Amniotic stem cell (primary cell): Measurements from ENCODE around the gene B4GALT6.

Experiments used
- DNase-seq: peaks from one replicate; lab custom pipeline; 2025; lab: John Stamatoyannopoulos, UW

B4GALT6 gene

DNA sequence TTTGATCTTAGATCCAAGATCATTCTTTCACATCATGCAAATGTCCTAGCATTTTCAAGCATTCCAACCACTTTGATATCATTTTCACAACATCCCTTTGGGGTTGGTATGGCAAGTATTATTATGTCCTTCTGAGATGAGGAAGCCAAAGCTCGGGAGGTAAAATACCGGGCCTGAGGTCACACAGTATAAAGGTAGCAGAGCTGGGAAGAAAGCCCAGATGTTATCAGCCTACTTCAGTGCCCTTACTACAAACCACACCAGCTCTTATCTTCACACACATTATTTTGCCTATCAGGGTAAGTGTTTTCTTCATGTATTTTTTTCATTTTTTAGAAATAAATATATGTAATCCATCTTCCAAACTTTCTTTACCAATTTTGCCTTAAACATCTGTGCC lies 4.2 kb upstream of the B4GALT6 start:
- DNase-seq: no peak

DNA sequence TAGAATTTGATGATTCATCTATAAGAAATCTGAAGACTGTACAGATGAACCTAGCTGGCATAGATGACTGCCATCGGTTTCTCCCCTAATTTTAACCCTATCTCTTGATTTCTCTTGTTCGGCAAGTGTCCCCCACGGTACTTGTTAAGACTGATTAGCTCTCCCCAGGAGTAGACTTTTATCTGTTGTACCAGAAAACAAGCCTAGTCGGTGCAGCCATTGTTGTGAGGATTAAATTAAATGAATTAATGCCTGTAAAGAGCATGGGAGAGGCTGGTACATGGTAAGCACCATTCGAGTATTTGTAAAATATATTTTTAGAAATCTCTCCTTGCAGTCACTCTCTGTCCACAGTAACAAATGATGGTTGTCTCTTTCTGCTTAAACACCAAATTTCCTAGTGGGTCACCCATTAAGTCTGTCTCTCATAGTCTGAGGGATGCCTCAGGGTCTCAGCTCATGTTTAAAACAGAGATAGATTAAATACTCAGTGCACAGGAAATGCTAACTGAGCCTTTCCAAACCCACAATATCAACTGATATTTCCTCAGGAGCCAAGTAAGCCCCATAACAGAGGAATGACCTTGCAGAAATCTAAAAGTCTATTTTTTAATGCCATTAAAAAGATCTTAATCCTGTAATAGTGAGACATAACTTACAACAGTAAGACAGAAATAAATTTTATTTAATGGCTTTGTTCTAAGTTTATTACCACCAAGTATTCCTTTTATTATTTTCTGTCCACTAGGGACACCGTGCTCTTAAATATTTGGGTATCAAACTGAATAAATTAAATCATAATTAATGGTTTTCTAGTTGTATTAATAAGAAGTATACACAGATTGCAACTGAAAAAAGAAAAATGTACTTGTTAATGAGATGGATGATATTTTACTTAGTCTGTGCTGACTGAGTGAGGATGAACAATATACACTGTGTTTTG lies 2.9 kb upstream of the B4GALT6 start:
- no peak for DNase-seq

DNA sequence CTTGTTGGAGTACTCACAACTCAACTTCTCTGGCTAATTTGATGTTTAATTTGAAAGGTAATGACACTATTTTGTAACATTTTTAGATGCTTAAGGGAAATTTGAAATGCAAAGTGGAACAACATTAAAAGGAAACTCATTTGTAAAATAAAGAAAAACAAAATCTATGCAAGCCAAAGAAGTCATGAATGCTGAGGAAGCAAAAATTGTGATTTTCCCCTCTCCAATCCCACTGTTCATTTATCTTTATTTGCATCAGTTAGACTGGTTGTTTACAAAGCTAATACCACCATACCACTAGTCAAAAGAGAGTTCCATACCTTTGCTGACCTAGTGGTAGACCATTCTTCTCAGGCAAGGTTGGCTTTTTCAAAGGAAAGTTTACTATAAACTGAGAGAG lies 2.2 kb upstream of the B4GALT6 start:
- no peak for DNase-seq

DNA sequence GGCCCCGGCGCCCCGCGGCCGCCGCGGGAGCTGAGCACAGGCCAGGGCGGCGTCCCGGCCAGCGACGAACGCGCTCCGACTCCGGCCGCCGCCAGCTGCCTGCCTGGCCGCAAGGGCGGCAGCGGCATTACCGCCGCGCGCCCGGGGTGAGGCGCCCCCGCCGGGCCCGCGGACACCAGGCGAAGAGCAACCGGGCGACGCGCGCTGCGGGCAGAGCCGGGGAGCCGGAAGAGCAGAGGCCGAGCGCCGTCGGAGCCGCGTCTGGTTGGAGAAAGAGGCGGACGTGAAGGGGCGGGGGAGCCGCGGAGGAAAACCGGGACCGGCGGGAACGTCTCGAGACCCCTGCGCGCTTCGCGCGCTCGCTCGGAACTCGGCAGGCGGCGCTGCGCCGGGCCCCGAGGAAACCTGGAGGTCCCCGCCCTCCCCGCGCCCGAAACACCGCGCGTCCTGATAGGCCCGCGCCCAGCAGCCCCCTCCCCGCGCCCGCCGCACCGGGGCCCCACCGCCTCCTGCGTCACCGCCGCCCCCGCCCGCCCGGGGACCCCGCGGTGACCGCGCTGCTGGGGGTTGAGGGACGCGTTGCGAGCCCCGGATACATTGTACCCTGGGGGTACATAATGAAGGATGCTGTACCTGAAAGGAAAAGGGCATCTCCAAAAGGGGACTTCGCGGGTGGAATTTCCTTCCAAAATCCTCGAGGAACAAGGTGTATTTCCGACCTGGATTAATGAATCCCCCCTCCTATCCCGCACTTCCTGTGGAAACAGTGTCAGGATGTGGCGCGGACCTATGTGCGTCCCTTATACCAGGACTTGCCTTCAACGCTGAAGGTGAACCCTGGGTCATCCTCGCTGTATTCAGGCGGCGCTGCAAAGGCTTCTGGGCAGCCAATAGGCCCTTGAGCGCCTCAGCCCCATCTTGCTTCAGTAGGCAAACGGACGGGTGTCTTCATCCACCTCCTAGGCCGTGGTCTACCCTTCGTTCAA lies 1.0 kb upstream of the B4GALT6 start:
- DNase-seq: no peak

DNA sequence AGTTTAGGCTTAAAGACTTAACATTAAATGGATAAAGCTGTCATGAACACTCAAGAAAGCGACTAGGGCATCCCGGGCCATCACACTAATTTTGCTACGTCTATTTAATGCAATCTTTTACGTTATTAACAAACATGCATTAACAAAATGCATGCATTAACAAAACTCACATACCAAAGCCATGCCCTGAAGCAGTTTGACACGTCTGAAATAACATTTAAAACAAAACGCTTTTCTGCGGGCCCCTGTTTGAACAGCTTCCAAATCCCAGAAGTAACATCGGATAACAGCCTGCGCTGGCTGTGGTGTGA lies 458 bp downstream of the B4GALT6 start:
- DNase-seq: no peak

DNA sequence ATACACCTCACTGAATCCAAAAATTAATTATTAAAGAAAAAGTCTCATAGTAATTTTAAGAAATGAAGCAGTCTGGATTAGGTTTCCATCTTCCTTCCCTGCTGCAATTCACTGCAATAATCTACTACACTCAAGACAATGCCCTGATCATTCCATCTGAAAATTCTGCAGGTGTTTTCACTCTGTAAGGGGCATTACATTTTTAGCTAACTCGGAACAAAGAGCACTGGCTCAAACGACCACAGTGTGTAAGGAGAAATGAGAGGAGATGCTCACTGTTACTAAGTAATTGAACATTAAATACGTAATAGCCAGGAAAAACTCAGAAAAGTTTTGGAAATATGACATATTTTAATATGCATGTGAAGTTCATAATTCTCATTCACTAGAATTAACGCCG lies 1.3 kb downstream of the B4GALT6 start:
- DNase-seq: no peak

DNA sequence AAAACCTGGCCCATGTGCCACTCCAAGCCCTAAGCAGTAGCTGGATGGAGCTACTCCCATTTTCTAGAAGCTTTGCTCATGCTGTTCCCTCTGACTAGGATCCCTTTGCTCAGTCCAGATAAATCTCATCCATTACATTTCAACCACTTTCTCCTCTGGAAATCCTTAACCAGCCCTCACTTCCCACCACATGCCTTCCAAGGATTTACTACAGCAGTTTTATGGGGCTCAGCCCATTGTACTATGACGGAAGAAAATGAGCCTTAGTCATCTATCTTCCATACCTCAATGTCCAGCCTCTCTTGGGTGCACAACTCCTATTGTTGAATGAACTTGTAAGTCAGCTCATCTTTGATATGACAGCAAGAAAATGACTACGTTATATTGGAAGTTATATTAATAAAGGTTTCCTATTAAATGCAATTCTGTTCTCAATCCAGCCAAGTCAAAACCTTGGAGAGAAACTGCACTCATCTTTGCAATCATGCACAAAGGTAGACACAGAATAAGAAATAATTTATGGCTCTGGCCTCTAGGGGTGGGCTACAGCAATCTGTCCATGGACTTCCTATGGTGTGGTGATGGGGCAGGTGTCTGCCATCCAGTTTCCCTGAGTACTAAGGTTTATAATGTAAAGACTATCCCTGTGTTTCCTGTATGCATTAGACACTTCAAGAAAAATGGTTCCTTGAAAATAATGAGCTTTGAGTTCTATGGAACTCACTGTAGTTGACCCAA lies 3.4 kb downstream of the B4GALT6 start:
- DNase-seq: no peak

DNA sequence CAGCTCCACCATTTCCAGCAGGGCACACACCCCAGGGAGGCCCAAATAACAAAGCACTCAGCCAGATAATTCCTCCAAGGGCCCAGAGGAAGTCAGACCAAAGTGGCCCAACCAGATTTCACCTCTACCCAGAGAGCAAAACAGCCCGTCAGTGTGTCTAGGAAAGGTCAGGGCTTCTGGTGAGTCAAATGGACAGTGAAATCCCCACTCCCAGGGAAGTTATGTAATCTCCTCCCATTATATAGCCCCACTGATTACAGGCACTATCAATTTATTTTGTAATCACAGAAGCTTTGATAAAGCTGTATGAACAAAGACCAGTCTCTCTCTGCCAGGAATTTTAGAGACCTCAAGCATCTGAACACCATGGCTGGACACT lies 4.0 kb downstream of the B4GALT6 start:
- DNase-seq: no peak

DNA sequence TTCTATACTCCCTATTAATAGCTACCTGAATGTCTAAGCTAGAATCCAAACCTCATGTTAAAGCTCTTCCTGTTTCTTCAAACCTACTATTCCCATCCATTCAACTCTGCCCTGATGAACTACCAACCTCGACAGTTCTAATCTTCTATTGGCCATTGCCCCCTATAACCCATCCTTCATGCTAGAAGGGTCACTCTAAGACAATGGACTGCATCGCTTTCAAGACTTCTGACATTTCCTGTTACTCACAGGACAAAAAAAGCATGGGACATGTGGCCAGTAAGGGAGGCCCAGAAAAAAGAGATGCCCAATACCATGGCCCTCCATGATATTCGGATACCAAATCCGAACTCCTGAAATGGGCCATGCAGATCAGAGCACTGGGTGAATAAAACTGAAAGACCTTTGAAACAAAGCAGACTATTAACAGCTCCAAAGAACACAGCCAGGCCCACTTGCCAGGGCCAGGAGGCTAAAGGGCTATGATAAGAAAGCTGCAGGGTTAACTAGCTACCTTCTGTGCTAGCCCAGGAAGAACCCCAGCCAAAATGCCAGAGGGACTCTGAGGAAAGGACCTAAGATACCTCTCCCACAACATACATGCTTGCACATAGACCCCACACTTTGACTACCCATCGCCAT lies 4.5 kb downstream of the B4GALT6 start:
- no peak for DNase-seq

DNA sequence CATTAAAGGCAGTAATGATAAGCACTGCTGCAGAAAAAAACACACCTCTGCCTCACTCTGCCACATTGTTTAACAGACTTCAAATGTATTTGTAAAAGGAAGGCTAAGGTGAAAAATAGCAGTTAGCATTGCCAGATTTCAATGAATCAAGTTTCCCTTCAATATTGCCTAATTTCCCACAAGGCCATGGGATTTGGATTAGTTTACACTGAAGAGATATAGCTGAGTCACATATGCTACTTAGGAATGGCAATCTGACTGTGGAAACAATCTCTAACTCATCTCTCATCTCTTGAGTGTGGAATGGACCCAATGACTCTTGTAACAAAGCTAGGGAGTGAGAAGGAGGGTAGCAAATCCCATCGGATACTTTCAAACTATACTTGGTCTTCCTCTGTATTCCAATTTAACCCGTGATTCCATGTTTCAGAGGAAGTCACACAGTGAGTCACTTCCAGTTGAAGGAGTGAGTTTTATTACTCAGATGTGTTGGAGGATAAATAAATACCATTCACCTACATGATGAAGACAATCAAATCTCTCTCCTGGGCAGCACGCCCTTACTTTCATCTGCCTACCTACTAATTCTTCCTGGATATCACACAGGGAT lies 5.1 kb downstream of the B4GALT6 start:
- no peak for DNase-seq

DNA sequence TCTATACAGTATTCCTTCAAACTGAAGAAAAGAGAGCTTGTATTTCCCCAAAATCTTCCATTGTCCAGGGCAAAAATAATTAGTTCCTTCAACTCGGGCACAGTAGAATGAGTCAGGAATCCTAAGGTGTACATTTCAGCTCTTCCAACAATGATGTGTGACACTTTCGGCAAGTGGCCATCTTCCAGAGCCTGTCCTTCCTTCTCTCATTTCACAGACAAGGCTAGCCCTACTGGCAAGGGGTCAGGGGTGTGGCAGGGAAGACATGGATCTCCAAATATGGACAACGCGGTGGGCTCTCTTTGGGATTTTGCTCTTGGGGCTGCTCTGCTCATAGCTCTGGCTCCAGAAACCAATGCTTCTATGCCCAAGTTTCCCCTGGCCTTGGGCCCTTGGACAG lies 6.0 kb downstream of the B4GALT6 start:
- no peak for DNase-seq

DNA sequence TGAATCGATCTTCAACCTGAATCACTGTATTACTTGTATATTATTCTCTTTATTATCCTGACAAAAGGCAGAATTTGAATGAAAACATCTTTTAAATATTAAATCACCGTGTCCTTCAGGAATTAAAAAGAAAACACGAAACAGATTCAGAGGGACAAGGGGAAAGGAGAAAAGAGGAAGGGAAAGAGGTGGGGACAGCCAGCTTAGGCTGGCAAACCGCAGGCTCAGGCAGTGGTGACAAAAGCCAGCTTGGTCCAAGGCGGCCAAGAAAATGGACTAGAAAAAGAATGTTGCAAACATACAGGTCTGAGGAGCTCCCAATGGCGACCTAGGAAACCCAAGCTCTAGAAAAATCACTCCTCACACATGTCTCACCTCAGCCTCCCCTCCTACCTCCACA lies 6.8 kb downstream of the B4GALT6 start:
- no peak for DNase-seq

DNA sequence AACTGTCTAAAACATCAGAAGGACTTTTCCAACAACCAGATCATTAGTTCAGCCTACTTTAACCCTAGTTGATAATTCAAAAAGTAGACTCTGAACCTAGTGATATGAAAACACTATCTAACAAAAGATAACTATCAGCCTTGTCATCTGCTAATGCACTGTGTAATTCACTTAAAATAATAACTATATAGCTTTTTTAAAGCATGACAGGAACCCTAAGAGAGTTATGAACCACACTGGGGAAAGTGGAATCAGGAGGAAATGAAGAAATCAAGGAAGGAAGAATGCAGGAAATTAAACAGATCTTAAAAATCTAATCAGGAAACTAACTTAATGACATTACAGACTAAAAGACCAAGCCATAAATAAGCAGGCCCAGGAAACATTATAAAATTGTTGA lies 9.0 kb downstream of the B4GALT6 start:
- DNase-seq: no peak

DNA sequence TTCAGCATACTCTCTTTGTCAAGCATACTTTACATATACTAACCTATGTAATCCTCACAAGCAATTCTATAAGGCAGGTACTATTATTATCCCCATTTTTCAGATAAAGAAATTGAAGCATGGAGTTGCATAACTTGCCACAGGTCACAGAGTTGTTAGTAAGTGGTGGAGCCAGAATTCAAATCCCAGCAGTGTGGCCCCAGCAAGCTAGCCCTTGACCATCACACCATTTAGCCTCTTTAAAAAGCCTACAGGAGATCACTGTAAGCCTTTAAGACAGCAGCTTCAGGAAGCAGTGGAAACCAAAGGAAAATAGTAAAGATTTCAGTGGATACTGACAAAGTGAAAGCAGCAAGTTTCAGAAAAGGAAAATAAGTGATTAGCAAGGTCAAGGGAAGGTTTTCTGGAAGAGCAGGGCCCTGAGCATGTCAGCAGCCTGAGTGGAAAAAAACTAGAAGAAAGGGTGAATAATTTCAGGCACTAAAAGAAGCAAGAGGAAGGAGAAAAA lies 11.7 kb downstream of the B4GALT6 start:
- DNase-seq: no peak

DNA sequence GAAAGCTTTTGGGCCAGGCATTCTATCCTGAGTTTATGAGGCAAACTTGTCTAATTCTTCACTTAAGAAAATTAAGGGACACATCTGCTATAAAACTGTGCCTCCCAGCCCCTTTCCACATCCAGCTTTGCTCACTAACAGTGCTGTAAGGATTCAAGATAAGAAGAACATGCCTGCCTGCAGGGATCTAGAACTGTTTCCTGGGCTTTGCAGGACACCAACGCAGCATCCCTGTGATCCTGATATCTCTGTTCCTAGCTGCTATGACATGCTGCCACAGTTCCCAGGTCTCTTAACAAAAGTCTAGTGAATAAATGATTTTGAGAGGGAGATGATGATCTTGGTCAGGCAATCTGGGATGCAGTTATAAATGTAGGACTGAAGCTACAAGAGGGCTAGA lies 12.4 kb downstream of the B4GALT6 start:
- no peak for DNase-seq

DNA sequence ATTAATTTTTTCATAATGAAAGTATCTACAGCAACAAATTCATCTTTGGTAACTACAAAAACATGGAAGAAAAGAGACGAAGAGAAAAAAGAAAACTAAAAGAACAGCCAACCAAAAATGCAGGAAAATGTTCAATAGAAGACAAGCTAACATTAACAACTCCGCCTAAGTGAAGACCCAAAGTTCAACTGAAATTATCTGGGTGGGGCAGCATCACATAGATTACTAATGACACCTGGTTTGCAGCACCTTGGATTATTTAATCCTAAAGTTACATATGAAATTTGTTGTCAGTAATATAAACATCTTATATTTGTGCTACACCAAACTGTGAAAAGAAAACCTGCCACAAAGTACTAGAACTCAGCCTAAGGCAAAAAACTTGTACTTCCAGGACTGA lies 14.8 kb downstream of the B4GALT6 start:
- DNase-seq: no peak

DNA sequence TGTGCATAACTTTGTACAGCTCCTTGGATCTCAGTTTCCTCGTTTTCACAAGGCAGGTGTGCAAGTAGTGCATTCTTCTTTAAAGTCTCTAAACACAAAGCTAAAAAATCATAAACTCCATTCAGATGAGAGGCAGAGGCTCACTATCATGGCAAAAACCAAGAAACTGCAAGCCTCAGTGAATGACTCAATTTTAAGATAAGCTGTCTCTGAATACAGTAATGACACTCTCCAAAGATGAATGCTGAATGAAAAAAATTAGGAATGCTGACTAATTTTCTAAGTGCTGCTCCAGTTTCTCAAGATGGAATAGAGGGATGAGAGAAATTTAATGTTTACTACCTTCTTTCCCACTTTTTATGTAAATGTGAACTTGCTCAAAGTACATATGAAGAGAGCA lies 17.2 kb downstream of the B4GALT6 start:
- DNase-seq: no peak

DNA sequence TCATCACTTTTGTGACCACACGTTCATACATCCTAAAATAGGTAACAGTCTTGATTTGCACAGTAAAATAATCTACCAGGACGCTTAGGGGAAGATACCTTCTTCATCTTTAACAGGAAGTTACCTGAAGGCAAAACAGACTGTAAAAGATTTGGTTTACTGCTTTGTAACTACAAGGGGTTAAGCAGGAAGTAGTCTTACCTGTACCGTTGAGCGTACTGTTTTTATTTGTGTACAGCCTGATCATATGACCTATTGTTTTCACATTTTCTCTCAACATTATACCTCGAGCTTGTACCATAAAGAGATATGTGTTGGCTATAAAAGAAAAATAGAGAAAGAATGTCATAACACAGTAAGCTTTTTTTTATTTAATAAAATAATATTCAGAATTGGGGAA lies 18.3 kb downstream of the B4GALT6 start:
- no peak for DNase-seq

DNA sequence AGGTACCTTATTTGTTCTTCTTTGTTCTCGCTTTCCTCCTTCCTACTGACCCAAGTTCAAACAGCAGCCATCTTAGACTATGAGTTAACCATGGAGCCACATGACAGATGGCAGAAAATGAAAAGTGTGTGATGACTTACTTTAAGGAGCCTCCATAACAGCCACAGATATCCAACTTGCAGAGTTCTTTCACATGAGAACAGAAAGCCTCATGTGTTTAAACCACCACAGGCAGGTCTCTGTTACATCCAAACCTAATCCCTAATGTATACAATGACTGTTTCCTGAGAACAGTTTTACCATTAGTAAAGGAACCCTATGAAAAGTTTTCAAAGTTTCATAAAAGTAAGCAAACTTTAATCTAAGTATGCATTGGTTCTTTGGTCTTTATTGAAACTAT lies 20.3 kb downstream of the B4GALT6 start:
- DNase-seq: no peak

DNA sequence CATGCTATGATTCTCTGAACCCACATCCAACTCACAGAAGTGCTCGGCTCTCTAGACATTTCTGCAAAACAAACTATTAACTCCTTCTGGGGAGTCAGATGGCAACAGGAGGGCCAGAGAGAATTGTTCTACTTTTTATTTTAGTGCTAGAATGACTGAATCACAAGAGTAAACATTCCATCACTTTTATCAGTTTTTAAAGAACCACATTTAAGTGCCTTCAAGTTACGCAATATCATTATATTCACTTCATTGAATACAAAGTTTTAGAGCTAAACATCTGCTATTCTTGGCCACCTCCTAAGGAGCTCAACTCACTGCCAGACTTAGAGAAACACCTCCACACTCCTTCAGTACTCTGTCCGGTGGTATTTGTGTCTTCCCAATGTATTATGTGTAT lies 22.4 kb downstream of the B4GALT6 start:
- no peak for DNase-seq

DNA sequence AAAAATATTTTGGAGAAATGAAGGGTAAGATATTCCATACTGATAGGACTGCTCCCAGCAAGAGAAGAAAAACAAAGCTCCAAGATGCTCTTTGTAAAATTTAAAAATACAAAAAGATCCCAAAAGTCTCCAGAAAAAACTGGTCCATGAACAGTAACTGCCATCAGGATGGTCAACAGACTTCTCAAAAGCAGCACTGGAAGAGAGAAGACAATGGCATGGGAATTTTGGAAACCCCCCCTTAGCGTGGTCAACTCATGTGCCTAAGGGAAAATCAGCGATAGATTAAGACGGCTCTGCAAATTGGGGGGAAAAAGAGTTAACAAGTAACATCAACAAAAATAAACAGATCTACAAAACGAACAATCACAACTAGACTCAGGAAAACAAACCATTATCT lies 23.6 kb downstream of the B4GALT6 start:
- DNase-seq: no peak
